NT2/D1 (cell line): ENCODE results near the gene KCNJ10.

ENCODE experiments used
- SUZ12 ChIP-seq: IDR thresholded peaks from 2 replicates; pipeline ENCODE4 v1.6.1; 2011; ENCODE audit not compliant: insufficient read length, insufficient read depth; ENCODE audit errors: extremely low read depth
- YY1 ChIP-seq: IDR thresholded peaks from 2 replicates; pipeline ENCODE4 v1.6.1; 2011; ENCODE audit not compliant: insufficient read length, insufficient read depth
- ZNF274 ChIP-seq: IDR thresholded peaks from 2 replicates; pipeline ENCODE4 v1.6.1; 2011; ENCODE audit warnings: mild to moderate bottlenecking, low read depth, low read length

DNA sequence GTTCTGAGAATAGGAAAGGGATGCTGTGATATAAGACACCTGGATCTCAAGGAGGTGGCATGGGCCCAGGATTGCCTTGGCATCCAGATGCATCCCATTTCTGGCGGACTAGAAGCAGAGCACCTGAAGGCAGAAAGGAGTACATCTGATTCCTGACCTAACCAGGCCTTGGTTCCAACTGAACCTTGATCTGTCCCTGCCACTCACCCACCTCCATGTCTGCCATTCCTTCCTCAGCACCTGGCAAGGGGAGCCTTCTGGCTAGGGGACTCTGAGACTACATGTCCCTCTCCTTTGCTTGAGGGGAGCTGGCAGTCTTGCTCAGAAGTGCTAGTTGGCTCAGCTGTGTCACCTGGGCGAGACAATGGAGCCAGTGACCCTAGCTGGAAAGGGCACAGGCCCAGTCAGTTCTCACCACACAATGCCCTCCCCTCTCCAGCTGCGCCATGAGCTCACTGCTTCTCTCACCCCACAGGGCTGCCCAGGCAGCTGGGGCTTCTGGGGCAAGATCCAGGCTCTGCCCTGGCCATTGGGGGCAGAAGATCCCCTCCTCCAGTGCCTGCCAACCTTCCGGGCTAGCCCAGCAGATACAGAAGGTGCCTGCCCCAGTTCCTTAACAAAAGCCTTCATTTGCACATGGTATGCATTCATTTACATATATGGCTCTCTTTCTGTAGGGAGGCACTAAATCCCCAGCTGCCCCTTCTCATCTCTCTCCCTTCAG, 25.6 kb upstream of the KCNJ10 start:
- TF ChIP-seq SUZ12: no peak
- no peak for TF ChIP-seq YY1
- no peak for TF ChIP-seq ZNF274
